OCI-M2 (cell line): ENCODE results near the gene HSD17B1.
"Not testable (repeated sequence)": the region's sequence is repeated elsewhere in the genome, so short reads cannot be mapped to it uniquely, and the experiment has no call there.

Source experiments
- DNase-seq: peaks from one replicate; lab custom pipeline; 2025; ENCODE audit not compliant: unreplicated experiment; lab: John Stamatoyannopoulos, UW

The HSD17B1 gene, protein sequence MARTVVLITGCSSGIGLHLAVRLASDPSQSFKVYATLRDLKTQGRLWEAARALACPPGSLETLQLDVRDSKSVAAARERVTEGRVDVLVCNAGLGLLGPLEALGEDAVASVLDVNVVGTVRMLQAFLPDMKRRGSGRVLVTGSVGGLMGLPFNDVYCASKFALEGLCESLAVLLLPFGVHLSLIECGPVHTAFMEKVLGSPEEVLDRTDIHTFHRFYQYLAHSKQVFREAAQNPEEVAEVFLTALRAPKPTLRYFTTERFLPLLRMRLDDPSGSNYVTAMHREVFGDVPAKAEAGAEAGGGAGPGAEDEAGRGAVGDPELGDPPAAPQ

DNA sequence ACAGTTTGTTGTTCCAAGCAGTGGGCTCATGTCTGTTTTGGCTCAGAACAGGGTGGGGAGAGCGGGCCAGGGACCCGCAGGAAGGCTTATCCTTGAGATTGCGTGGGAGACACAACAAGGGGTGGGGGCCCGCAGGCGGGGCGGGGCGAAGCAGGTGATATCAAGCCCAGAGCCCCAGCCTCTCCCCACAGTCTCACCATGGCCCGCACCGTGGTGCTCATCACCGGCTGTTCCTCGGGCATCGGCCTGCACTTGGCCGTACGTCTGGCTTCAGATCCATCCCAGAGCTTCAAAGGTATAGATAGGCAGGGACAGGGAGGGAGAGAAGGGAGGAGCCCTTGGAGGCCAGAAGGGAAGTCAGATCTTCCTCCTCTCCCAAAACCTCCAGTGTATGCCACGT lies at the start of gene HSD17B1:
TSS of gene HSD17B1 (plus strand) at position 188 of the 400 bp plus-strand sequence. CDS start at position 199, 11 bp downstream.
- not testable (repeated sequence) for DNase-seq

DNA sequence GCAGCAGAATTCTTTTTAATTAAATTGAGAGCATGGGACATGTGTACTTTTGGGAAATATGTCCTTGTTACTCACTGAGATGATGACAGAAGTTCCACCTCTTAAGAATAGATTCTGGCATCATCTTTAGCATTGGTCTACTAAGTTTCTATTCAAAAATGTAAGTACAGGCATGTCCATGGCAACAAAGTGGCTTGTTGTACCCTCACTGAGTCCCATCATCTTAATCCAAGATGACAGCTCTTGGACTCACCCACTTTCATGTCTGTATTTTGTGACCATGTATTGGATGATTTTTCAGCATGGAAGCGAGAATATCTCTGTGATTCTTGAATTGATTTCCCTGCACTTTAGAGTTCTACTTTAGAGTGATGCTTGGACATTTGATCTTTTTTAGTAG lies 49.8 kb upstream of the HSD17B1 start:
- DNase-seq, result no peak

DNA sequence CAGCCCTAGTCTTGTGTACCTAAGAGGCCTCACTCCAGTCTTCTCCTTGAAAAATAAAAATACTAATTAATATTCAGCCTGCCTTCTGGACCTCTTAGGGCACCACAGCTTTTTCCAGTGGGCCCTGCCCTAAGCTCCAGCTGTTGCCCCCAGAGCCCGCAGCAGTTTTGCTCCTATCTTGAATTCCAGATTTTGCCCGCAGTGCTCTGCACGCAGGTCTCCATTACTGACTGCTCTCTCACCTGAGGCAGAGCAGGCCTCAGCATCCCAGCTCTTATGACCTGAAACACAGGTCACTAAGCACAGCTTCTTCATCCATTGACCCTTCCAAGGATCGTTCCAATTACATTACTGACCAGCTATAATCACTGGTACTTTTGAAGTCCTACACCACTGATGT lies 45.1 kb upstream of the HSD17B1 start:
- DNase-seq, result no peak

DNA sequence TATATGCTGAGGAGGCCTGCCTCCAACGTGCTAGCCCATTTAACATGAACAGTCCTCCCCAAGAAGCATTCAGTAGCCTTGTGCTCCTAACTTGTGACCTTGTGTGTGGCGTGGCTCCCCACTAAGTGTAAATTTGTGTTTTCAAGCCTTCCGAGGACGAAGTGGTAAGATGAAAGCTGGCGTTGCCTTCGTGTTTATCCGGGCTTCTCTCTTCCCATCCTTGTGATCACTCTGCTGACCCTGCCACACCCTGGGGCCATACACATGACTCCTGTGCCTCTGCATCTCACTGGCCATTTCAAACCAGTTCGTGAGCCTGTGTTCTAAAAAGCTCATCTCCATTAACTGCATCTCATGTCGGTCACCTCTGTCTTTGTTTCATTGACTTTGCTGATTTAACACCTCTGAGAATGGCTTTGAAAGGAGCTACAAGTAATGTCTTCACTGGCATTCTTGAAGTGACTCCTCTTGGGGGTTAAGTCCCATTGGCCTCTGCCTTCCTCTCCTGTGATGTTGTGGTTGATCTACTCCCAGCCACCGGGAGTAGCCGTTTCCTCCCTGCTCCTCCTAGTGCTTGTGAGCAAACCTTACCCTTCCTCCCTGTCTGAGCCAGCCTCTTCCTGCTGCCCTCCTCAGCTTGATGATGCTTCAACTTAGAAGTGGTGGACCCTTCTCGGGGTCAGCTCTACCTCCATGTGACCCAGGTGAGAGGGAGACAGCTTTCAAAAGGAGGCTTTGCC lies 44.1 kb upstream of the HSD17B1 start:
- DNase-seq, result no peak

DNA sequence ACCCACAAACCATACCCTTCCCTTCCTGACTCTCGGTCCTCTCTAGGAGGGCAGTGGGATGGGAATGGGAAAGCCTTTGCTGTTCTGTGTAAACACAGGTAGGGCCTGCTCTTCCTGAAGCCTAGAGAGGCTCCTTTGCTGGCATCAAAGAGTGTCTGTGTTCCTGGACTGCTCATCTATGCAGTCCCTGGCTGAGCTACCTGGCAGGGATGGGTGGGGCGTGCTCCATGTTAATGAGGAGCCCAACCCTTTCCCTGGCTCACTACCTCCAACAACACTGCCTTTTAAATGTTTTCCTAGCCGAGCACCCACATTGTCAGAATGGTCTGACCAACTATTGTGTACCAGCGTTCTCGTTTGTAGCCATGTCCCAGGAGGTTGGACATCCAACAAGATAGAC lies 43.3 kb upstream of the HSD17B1 start:
- no peak for DNase-seq

DNA sequence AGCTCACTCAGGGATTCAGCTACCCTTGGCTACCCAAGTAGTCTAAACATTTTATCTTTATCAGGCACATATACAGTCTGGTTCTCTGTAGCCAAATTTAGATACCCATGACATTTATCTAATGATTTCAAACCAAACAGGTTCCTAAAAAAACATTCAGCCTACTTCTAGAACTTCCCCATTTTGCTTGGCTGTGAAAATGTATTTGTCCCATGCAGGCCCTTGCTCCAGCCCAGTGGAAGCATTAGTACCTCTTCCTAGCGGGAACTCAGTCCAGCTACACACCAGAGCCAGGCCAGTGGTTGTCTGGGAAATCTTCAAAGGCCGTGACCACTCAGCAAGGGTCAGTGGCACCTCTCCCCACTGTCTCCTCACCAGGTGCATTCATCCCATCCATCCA lies 42.9 kb upstream of the HSD17B1 start:
- DNase-seq, result no peak

DNA sequence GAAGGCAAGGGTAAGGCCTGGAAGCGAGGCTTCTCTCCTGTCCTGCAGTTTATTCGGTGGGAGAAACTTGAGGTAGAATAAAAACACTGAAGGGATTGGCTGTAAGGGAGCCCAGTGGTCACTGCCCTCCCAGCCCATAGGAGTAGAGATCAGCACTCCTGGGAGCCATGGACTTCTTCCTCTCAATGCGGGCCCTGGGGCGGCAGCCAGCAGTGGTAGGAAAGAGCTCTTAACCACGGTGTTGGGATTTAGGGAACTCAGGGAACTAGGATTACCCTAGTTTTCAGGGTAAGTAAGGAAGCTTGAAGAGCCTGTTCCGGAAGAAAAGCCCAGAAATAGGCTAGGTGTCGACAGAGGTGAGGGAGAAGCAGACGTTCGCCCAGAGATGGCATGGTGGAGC lies 40.5 kb upstream of the HSD17B1 start:
- DNase-seq, result no peak

DNA sequence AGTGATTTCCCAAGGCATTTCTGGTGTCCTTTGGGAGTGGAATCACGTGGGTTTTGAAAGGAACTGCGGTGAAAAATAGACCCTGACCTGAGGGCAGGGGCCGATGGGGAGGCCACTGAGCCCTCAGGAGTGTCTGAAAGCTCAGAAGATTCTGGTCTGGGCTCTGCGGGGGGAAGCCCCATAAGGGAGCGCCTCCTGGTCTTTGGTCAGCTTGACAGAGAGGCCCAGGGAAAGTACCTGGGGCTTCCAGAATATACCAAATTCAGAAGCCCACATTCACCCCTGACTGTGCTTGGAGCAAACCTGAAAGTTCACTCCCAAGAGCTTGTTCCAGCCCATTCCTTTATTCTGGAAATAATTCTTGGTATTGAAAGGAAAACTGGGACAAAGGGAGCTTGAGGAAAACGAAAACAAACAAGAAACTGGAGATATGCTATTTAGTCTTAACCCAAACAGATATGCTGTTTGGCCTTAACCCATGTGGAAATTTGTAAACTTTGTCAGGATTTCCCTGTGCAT lies 39.9 kb upstream of the HSD17B1 start:
- no peak for DNase-seq

DNA sequence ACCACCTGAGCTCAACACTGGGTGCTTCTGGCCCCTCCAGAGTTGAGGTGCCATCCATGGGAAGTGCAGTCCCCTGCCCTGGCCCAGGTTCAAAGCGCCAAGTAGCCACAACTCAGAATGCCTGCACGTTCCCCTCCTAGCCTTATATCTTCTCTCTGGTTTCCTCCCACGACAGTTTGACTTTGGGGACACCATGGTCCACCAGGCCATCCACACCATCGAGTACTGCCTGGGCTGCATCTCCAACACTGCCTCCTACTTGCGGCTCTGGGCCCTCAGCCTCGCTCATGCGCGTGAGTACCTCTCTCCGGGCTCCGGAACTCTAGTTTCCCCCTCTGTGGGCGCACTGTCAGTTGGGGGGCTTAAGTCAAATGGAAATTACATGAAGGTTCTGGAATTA lies 39.0 kb upstream of the HSD17B1 start:
- DNase-seq, result no peak

DNA sequence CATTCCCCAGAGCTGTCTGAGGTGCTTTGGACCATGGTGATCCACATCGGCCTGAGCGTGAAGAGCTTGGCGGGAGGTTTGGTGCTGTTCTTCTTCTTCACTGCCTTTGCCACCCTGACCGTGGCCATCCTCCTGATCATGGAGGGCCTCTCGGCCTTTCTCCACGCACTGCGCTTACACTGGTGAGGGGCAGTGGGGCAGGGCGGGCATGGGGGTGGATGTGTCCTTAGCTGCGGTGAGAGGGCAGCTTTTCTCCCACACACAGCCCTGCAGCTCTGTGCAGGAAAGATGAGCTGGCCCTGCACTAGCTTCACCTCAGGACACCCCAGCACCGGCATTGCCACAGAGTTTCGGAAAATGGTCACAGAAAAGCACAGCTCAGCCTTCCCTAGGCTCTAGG lies 38.4 kb upstream of the HSD17B1 start:
- no peak for DNase-seq

DNA sequence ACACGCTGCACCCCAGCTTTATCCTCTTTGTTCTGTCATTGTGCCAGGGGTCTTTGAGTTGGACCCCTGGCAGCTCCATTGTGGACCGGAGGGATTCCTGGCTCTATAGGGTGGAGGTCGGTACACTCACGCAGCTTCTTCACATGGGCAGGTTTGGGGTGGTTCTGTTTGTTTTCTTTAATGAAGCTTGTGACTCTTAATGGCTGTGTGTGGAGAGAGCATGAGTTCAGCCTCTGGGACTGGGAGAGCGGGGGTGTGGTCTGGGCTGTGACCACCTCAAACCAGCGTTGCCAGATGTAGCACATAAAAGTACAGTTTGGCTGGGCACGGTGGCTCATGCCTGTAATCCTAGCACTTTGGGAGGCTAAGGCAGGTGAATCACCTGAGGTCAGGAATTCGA lies 37.9 kb upstream of the HSD17B1 start:
- DNase-seq, result no peak

DNA sequence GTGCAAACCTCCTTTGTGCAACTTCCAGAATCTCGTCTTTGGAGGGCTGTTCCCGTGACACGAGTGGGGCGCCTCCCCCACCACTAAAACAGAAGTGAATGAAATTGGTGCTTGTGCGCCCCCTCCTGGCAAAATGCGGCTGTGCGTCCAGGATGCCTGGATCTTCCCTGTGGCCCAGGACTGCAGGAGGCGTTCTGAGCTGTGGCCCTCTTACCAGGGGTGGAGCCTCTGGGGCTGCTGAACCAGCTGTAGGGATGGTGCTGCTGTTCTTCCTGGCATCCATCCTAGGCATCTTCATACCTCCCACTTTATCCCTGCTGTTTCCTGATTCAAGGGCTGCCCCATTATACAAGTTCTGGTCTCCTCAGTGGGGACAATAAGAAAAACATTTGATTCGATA lies 35.2 kb upstream of the HSD17B1 start:
- peak; percentile 45 for DNase-seq

DNA sequence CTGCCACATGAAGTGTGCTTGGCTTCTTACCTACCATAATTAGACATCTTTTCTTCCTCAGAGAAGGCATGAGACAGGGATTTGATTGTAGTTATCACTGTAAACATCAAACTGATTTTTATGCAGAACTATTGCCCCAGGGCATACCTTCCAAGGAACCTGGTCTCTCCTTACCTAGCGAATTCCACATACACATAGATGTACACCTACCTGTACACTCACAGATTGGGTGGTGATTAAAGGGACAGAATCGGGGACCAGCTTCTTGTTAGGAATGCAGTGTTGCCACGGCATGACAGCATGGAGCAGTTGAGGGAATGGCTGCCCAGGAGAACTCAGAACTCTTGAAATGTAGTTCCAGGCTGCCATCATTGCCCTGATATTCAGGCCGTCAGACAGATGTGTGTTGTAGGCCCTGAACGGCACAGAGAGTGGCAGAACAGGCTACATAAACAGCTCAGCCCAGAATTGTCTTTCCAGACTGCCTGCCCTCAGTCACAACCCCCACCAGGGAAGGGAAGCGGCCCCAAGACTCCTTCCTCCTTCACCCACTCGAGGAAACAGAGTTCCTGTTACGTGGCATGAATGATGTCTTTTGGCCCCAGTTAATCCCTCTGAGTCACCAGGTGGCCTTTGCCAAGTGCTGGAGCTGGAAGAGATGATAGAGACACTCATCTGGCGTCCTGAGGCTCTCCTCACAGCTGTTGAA lies 34.5 kb upstream of the HSD17B1 start:
- DNase-seq, result no peak

DNA sequence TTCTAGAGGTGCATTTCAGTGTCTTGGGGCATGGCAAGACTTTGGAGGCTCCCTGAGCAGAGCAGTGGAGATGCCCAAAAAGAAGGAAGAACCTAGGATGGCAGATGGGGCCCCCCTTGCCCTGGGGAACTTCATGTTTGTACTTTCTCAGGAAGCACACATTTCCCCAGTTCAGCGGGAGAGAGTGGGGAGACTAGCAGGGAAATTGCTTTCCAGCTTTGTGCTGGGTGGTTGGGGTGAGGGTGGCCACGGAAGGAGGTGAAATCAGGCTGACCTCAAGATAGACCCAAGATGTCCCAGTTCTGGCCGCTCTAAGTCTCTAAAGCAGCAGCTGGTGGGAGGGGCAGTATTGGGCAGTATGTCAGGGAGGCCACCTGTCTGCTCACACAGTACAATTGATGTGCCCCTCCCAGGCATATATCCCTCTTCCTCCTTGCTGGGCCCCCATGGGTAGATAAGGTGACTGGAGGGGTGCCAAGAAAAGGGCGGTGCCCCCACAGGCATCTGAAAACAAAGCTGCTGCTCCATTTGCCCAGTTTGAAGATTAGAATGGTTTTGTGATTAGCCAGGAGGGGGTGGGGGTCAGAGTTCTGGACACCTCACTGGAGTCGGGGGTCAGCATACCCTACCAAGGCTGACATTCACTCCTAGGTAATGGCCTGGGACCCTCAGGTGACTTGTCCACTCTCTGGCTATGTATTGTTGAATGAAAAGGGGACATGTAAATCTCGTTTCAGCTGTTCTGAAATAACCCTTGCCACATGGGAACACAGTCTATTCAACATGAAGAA lies 33.8 kb upstream of the HSD17B1 start:
- peak; percentile 45 for DNase-seq

DNA sequence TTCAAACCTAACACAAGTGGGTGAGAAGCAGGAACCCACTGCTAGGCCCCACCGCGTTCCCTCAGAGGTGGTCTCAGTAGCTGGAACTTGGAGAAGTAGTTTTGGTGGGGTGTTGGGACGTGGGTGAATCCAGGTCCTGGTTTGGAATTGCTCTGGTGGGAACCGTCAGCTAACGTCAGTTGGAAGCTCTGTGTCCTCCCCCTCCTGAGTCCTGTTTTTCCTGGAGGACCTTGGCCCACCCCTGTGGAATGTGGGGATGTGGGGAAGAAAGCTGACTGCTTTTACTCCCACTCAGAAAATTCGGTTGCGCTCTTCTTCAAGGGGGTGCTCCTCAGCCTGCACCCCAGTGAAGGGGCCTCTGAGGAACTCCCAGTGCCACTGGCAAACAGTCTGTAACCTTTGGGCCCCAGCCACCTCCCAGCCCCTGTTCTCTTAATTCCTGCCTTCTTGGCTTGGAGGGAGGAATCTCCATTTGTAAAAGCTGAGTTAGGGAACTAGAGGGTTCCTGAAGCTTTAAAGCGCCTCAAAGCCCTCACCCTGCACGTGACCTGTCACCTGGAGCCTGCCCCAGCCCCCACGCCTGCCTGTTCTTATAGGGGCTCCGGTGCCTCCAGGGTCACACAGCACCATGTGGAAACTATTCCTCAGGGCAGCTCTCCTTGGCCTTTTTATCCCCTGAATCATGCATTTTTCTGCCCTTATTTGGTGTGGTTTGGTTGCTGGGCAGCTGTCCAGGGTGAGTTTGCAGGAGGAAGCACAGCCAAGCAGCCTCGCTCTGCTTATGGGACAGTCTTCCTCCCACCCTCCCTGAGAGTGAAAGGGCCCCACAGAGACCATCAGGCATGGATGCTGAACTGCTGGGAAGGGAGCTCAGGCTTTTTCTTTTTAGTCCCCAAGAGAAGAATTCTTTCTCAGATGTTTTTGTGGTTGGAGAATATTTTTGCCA lies 32.9 kb upstream of the HSD17B1 start:
- DNase-seq, result no peak

DNA sequence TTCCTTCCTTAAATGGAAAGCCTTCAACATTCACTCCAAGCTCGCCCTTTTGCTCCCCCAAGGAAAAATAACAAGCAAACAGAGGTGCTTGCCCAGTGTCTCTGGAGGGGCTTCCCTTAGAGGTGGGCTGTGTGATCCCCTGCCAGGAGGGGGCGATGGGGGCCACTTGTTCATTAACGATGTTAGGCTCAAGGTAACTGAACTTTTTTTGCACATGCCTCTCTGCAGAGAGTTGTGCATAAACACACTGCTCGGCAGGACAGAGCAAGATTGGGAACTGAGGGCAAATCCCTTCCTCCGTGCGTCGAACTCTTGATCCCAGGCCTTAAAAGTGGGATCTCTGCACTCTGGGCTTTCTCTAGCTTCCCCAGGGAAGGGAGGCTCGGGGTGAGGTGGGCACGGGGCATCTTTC lies 32.2 kb upstream of the HSD17B1 start:
- DNase-seq, result no peak

DNA sequence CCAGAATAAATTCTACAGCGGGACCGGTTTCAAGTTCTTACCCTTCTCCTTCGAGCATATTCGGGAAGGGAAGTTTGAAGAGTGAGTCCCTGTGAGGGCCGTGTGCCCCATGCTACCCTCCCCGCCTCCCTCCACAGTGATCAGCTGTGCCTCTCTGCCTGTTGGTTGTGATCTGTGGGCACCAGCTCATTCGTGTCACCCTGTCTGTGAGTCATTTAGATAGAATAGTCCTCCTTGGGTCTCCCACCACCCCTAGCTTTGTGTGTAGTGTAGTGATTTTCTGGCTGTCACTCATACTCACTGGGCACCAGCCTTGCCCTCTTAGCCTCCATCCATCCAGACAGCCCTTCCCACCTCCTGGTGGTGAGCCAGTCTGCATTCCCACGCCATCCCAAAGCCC lies 31.7 kb upstream of the HSD17B1 start:
- no peak for DNase-seq

DNA sequence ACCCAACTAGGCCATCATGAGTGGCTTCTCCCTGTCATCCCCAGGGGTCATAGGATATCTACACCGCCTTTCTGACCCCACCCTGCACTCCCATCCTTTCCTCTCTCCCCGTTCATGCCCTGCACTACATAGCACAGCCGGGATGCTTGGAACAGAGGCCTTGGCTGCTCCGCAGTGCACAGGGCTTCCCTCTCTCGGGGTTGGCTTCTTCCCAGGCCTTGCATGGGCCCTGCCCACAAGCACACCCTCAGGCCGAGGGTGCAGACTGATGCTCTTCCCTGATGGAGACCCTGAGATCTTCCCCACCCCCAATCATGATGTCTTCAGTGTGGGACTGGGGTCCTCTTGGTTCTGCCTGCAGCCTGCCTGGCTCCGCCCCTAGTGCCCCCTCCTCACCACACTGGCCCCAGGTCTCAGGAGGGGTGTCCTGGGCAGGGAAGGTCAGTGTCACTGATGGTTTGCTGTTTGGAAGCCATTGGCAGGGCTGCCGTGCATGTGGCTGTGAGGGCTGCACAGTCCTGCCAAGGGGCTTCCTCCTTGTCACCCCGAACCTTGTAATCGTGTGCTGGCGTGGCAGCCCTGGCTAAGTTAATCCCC lies 31.0 kb upstream of the HSD17B1 start:
- no peak for DNase-seq

DNA sequence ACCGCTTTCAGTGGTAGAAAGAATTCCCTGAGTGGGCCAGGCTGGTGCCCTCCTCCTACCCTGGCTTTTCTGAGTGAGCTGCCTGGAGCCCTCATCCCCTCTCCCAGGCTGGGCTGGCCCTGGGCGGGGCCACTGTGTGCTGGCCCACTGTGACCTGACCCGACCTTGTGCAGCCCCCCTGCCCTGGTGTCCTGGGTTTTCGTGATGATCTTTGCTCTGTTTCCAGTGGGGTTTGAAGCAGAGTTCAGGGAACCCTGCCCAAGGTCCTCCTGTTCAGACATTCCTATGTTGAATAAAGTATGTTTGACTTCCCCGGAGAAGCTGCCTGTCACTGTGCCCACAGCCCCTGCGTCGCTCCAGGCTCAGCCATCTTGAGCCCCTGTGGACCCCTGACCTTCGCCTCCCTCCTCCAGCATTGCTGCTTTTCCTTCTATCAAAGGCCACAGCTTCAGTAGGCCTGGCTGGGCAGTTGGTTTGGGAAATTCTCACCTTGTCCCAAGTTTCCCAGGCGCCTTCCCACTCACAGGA lies 30.4 kb upstream of the HSD17B1 start:
- DNase-seq, result no peak
